Esophagus muscularis mucosa (tissue), 4 donors: ENCODE measurements around the gene CCR3. TPM values are rescaled to one million over a fixed set of nuclear protein-coding genes. Genes with fewer than 3 reads are reported as not detected.

Experiments
- DNase-seq: peaks from one replicate; pipeline ENCODE4 v3.0.0-alpha.2; 2017; ENCODE audit errors: extremely low spot score
- H3K27ac ChIP-seq, 4 donors: fragments of 200-600 bp; sonication (generic); replicated peaks in 1 of 4; 1 replicate in 3 of 4; 2 replicates in 1 of 4; pipeline ENCODE4 v1.5.1; 2016 to 2019; ENCODE audit warnings: mild to moderate bottlenecking in 1 of 4
- H3K27me3 ChIP-seq, 4 donors: fragments of 200-600 bp; sonication (generic); one replicate each; pipeline versions ENCODE4 v1.5.1 to v1.6.0; 2016 to 2019
- H3K36me3 ChIP-seq, 4 donors: fragments of 200-600 bp; sonication (generic); one replicate each; pipeline ENCODE4 v1.5.1; 2016 to 2019
- H3K4me1 ChIP-seq, 4 donors: fragments of 200-600 bp; sonication (generic); one replicate each; pipeline ENCODE4 v1.5.1; 2016 to 2019
- H3K4me3 ChIP-seq, 4 donors: fragments of 200-600 bp; sonication (generic); 1 replicate in 2 of 4; 2 replicates in 2 of 4; pipeline ENCODE4 v1.5.1; 2016 to 2019; ENCODE audit warnings: mild to moderate bottlenecking in 4 of 4, moderate library complexity in 1 of 4
- H3K9me3 ChIP-seq, 4 donors: fragments of 200-600 bp; sonication (generic); 1 replicate in 3 of 4; 2 replicates in 1 of 4; pipeline ENCODE4 v1.5.1; 2016 to 2019
- EP300 ChIP-seq: sonication (generic); formaldehyde crosslinking; IDR thresholded peaks from one replicate; pipeline ENCODE4 v1.6.1; 2017; ENCODE audit warnings: antibody characterized with exemption
- POLR2A ChIP-seq: fragments of 450-650 bp; IDR thresholded peaks from one replicate; pipeline ENCODE4 v1.6.1; 2017; ENCODE audit warnings: antibody characterized with exemption, moderate library complexity, mild to moderate bottlenecking, low read depth
- POLR2AphosphoS5 ChIP-seq, 2 donors: sonication (generic); formaldehyde crosslinking; IDR thresholded peaks; one replicate each; pipeline ENCODE4 v1.6.1; 2017; ENCODE audit warnings: antibody characterized with exemption in 2 of 2
- WGBS: methylation state at CpG from one replicate; pipeline ENCODE4 v1.1.5; 2018; 5-methylcytosine and 5-hydroxymethylcytosine counted together
- intact Hi-C: fragments of 100-400 bp; cut with DNase I; formaldehyde crosslinking; loops from one replicate; pipeline ENCODE4 v1.15.1; 2023
- total RNA-seq, 4 donors: library from RNA; depleted of rRNA; stranded (reverse); fragments of >200 nt; gene quantifications; one replicate each; pipeline versions ENCODE4 v1.1.0 to v1.2.1, GENCODE V29; 2016
- TF ChIP-seq, protein P1 (sequence below), 3 experiments: fragments of 200-600 bp in 2 of 3; fragments of 450-650 bp in 1 of 3; sonication (generic) in 2 of 3; IDR thresholded peaks; one replicate each; pipeline ENCODE4 v1.5.1; 2017 to 2019; ENCODE audit warnings: antibody characterized with exemption in 3 of 3, mild to moderate bottlenecking in 2 of 3, moderate library complexity in 1 of 3

Gene CCR3
- total RNA-seq, 4 donors from 2014 or later = not detected

DNA sequence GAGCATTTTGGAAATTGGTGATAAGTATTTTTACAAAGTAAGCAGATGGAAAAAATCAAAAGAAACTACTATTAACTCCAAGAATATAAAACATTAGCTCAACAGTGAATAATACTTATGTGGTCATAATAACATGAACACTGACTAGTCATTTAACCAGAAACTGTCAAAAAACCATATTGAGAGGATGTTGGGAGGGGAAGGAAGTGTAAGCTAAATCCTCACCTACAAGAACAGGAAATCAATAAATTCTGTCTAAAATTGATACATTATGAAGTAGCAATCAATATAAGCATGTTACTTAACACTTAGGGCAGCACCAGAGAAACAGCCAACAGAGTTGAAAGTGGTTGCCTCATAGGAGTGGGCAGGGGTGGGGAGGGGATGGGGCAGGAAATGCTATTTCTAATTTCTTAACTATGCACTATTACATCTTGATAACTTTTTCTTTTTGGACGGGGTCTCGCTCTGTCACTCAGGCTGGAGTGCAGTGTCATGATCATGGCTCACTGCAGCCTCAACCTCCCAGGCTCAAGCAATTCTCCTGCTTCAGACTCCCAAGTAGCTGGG is 41.7 kb downstream of the CCR3 start:
- DNase-seq = peak; percentile 57
- intact Hi-C loops = no loop called here
- Histone ChIP-seq H3K4me1 (peaks cover 0 to 7% (median 0%) of the 10 kb centered on the region in 4 donors), H3K27me3 (no peaks in the 10 kb centered on the region), H3K9me3 (peaks cover 0 to 8% (median 4%) of the 10 kb centered on the region in 4 donors), H3K4me3 (no peak overlapping the region), H3K27ac (no peak overlapping the region), H3K36me3 (no peaks in the 10 kb centered on the region)
- no peak for TF ChIP-seq POLR2A
- no peak for TF ChIP-seq POLR2AphosphoS5 (IDR thresholded peaks at IDR 0.05)
- no peak for TF ChIP-seq EP300
- TF ChIP-seq, protein P1, sequence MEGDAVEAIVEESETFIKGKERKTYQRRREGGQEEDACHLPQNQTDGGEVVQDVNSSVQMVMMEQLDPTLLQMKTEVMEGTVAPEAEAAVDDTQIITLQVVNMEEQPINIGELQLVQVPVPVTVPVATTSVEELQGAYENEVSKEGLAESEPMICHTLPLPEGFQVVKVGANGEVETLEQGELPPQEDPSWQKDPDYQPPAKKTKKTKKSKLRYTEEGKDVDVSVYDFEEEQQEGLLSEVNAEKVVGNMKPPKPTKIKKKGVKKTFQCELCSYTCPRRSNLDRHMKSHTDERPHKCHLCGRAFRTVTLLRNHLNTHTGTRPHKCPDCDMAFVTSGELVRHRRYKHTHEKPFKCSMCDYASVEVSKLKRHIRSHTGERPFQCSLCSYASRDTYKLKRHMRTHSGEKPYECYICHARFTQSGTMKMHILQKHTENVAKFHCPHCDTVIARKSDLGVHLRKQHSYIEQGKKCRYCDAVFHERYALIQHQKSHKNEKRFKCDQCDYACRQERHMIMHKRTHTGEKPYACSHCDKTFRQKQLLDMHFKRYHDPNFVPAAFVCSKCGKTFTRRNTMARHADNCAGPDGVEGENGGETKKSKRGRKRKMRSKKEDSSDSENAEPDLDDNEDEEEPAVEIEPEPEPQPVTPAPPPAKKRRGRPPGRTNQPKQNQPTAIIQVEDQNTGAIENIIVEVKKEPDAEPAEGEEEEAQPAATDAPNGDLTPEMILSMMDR (IDR thresholded peaks at IDR 0.05) = no peak
- 78% methylated on average over 2 of the region's 2 CpGs for WGBS

DNA sequence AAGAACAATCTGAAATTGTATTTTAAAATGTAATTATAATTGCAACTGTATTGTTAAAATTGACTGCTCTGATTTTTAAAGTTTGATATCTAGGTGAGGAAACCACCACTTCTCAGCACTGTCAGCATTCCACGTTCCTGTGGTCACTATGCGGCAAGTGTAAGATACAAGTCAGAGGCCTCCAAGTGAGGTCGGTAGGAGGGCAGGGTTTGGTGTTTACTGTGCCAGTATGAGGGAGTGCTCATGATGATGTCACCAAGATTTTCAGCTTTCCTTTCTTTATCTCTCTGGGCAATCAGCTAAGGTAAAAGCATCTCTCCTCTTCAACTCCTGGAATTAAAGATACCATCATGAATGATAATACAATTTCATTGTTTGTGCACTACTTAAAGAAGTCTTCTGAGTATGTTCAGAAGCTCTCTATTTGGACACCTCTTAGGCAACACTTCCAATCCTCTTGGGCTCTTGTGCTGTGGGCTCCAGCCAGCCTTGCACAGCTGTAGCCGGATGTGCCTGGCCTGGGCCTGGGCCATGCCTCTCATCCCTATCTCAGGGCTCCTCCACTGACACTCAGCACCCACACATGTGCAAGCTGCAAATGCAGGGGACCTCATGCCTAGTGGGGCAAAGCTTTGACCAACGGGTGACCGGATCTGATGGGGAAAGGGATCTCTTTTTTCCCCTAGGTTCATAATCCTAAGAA is 42.9 kb downstream of the CCR3 start:
- Histone ChIP-seq H3K36me3 (no peaks in the 10 kb centered on the region), H3K4me1 (peaks cover 0 to 7% (median 0%) of the 10 kb centered on the region in 4 donors), H3K9me3 (no peaks in the 10 kb centered on the region), H3K4me3 (no peak overlapping the region), H3K27me3 (no peaks in the 10 kb centered on the region), H3K27ac (no peak overlapping the region)
- WGBS = 70% methylated on average over 6 of the region's 6 CpGs
- TF ChIP-seq POLR2AphosphoS5 (IDR thresholded peaks at IDR 0.05) (no peak), EP300 (no peak), POLR2A (no peak)
- TF ChIP-seq, protein P1 (IDR thresholded peaks at IDR 0.05) = no peak
- DNase-seq = peak; percentile 89
- intact Hi-C loops = no loop called here

DNA sequence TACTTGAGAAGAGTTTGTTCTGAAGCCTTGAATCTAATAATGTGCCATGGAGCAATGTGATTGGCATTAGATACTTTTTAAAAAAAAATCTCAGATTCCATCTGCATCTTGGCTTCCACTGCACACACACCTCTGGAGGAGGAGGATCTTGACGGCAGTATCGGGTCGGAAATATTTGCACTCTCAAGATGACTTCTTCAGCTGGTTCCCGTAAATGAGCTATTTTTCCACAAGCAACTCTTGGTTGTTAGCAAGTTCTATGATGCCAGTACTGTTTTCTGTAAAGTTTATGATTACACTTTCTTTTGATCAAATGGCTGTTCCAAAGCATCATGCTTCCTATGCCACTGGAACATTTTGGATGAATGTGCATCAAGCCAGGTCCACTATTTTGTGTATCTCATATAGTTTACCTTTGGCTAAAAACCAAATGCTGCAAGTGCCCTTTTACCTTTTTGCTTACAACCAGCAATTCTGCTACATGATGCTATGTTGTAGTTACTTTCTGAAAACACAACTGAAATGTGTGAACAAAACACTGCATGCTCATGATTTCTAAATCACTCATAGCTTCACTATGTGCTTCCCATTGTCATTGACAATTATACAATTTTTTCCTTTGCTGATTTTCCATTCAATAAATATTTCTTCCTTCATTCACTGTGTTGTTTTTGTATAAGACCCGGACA is 43.8 kb downstream of the CCR3 start:
- H3K9me3 ChIP-seq = no peaks in the 10 kb centered on the region
- peaks cover 0 to 7% (median 0%) of the 10 kb centered on the region in 4 donors for H3K4me1 ChIP-seq
- 93% methylated on average over 5 of the region's 5 CpGs for WGBS
- intact Hi-C loops = no loop called here
- DNase-seq = peak; percentile 7
- H3K4me3 ChIP-seq = no peak overlapping the region
- no peaks in the 10 kb centered on the region for H3K36me3 ChIP-seq
- TF ChIP-seq EP300 = no peak
- TF ChIP-seq, protein P1 (IDR thresholded peaks at IDR 0.05) = no peak
- no peak for TF ChIP-seq POLR2A
- no peaks in the 10 kb centered on the region for H3K27me3 ChIP-seq
- no peak overlapping the region for H3K27ac ChIP-seq

DNA sequence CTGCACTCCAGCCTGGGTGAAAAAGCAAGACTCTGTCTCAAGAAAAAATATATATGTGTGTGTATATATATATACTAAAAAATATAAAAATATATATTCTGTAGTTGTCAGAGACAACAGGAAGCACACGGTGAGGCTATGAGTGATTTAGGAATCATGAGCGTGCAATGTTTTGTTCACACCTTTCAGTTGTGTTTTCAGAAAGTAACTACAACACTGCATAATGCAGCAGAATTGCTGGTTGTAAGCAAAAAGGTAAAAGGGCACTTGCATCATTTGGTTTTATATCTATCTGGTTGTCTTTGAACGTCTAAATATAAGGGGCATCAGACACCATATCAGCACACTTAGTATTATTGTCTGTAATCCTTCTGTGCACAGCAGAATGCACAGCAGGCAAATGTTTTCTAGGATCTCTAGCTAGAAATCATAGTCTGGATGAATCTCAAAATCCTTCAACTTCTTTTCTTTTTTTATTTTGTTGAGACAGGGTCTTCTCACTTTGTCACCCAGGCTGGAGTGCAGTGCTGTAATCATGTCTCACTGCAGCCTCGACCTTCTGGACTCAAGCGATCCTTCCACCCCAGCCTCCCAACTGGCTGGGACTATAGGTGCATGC is 44.8 kb downstream of the CCR3 start:
- intact Hi-C loops = no loop called here
- H3K36me3 ChIP-seq = no peaks in the 10 kb centered on the region
- H3K27me3 ChIP-seq = no peaks in the 10 kb centered on the region
- DNase-seq = peak; percentile 74
- H3K4me1 ChIP-seq = peaks cover 0 to 7% (median 0%) of the 10 kb centered on the region in 4 donors
- no peak overlapping the region for H3K27ac ChIP-seq
- WGBS = 80% methylated on average over 5 of the region's 5 CpGs
- no peaks in the 10 kb centered on the region for H3K9me3 ChIP-seq
- H3K4me3 ChIP-seq = no peak overlapping the region
- TF ChIP-seq EP300 (no peak), POLR2AphosphoS5 (IDR thresholded peaks at IDR 0.05) (no peak), POLR2A (no peak)
- TF ChIP-seq, protein P1 (IDR thresholded peaks at IDR 0.05) = no peak
